Tibial nerve (tissue), 3 donors: ENCODE results near the gene EEF2.

Experiments used
- CTCF ChIP-seq, 5 experiments: fragments of 200-600 bp in 3 of 5; fragments of 450-650 bp in 2 of 5; sonication (generic) in 3 of 5; IDR thresholded peaks; one replicate each; pipeline ENCODE4 v1.5.1; 2016 to 2019; ENCODE audit warnings: antibody characterized with exemption in 5 of 5, mild to moderate bottlenecking in 3 of 5, moderate library complexity in 2 of 5
- POLR2A ChIP-seq, 2 donors: fragments of 450-650 bp; IDR thresholded peaks; one replicate each; pipeline ENCODE4 v1.6.1; 2017; ENCODE audit warnings: antibody characterized with exemption in 2 of 2, mild to moderate bottlenecking in 2 of 2, moderate library complexity in 2 of 2

DNA sequence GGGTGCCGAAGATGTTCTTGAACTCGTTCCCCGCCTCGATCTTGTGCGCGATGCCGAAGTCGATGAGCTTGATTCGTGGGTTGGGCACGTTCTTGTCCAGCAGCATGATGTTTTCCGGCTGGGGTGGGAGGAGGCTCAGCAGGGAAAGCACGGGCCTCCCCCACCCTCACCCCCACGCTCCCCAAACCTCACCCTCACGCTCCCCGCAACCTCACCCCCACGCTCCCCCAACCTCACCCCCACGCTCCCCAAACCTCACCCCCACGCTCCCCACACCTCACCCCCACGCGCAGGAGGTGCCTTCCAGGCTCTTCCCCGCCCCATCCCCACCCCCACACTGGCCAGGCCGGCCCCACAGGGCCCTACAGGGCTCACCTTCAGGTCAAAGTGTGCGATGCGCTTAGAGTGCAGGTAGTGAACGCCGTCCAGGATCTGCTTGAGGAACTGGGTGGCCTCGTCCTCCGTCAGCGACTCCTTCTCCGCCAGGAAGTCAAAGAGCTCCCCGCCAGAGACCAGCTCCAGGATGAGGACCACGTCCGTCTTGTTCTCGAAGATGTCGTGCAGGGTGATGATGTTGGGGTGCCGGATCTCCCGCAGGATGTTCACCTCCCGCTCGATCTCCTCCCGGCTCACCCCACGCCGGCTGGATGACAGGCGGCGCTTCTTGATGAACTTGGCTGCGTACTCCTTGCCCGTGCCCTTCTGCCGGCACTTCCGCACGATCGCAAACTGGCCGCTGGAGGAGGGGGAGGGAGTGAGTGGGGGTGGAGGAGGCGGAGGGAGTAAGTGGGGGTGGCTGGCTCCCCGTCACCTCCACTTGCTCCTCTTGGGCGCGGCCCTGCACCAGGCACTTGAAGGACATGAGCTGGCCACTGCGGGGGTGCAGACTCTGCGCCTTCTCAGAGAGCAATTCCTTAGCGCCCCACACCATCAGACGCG is 20.7 kb downstream of the EEF2 start:
- TF ChIP-seq CTCF (IDR thresholded peaks at IDR 0.05): no peak
- no peak for TF ChIP-seq POLR2A (IDR thresholded peaks at IDR 0.05)
